OCI-LY7 (cell line): Measurements from ENCODE around the gene TEPSIN.

Experiments
- CTCF ChIP-seq: fragments of 200-600 bp; sonication (generic); conservative IDR thresholded peaks from 2 replicates; pipeline ENCODE4 v1.5.1; 2014; ENCODE audit warnings: mild to moderate bottlenecking, antibody characterized with exemption, low read length, moderate library complexity, mixed read lengths
- EZH2phosphoT487 ChIP-seq: fragments of 200-600 bp; sonication (generic); IDR thresholded peaks from 2 replicates; pipeline ENCODE4 v1.6.1; 2018; ENCODE audit warnings: low read depth, borderline replicate concordance, mild to moderate bottlenecking, mixed run types, antibody characterized with exemption, low read length, moderate library complexity, mixed read lengths

DNA sequence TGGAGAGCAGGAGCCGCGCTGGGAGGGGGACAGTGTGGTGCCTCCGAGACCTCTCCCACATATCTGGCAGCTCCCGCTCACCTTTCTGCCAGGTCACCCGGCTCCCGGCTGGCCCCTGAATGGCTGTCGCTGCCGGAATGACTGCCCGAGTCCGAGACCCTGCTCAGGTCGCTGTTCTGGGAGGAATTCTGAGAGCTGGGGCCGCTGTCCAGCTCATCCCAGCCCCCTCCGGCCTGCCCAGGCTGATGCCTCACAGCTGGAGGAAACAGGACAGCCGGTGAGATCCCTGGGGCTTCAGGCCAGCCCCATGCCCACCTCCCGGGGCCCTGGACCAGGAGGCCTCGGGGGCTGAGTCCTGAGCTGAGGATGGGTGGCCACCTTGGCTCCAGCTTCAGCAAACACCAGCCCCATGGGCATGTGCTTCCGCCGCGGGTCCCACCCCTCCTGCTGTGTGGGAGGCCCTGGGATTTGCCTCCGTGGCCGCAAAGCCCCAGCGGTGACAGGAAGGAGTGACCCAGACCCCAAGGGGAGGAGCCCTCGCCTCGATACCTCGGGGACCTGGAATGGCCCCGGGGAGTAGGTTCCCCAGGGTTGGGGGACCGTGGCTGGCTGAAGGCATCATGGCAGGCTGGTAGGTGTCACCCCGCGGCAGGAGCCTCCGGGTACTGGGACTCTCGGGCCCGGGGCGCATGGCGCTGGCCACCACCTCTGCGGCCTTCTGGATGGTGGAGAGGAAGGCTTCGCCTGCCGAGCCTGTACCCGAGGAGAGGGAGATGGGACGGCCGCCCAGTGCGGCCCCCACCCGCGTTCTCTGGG is 6.9 kb downstream of the TEPSIN start:
- TF ChIP-seq CTCF = no peak
- TF ChIP-seq EZH2phosphoT487 = no peak
